ENCODE measurements around the gene SLC9C1. TPM values are rescaled to one million over a fixed set of nuclear protein-coding genes. Genes with fewer than 3 reads are reported as not detected.

SLC9C1 gene
- total and polyA plus RNA-seq, 2 of the 4 experiments (the other 2 are of a cell fraction) = not detected

GRCh38 chr3:112123548-112123947 lies 170.5 kb downstream of the SLC9C1 start:
- no peaks in the 10 kb centered on the region for H3K27me3 ChIP-seq (ENCODE audit: control insufficient read depth, insufficient read depth, low read length)
- no peak overlapping the region for H2AFZ ChIP-seq (replicated peaks; ENCODE audit: low read length, poor library complexity)
- dilution Hi-C loops (cut with HindIII; ENCODE audit: low sequenced_read_pairs, unreplicated experiment) (no loop called here), intact Hi-C loops (cut with micrococcal nuclease) (no loop called here), in situ Hi-C loops (cut with MboI; ENCODE audit: low sequenced_read_pairs) (no loop called here)
- no peak overlapping the region for H3K9ac ChIP-seq (ENCODE audit: low read depth, low read length)
- ChIA-PET POLR2A (ENCODE audit: unreplicated experiment) (no interaction called here), CTCF (no interaction called here)
- H4K8ac ChIP-seq (ENCODE audit: low read depth in 2 of 2, low read length in 2 of 2) = no peak overlapping the region
- no peaks in the 10 kb centered on the region; a peak in 2 of 4 replicates for H3K79me1 ChIP-seq (ENCODE audit: low read depth in 1 of 2, low read length in 2 of 2)
- H3K4me2 ChIP-seq (ENCODE audit: low read depth, low read length) = no peak overlapping the region
- ATAC-seq (ENCODE audit: low read depth) (no peak), DNase-seq (no peak)
- H3K4me1 ChIP-seq (ENCODE audit: control insufficient read depth, insufficient read depth, low read length) = peaks cover 2% of the 10 kb centered on the region; the same call in 1 of the 2 replicates
- no peak overlapping the region for H3K4ac ChIP-seq (ENCODE audit: low read depth, low read length)
- H2AK9ac ChIP-seq (replicated peaks; ENCODE audit: low read depth, low read length, poor library complexity) = no peak overlapping the region
- no peak overlapping the region for H2BK15ac ChIP-seq (ENCODE audit: low read depth, low read length)
- no peak overlapping the region for H2BK120ac ChIP-seq (ENCODE audit: low read depth, low read length)
- no peak overlapping the region for H2BK5ac ChIP-seq (ENCODE audit: low read depth, low read length, poor library complexity, severe bottlenecking)
- no peak overlapping the region for H2AK5ac ChIP-seq (ENCODE audit: low read depth, low read length)
- no peak for TF ChIP-seq RAD21 (IDR thresholded peaks at IDR 0.05; ENCODE audit: low read length)
- no peak for TF ChIP-seq RFX5 (IDR thresholded peaks at IDR 0.05; ENCODE audit: low read depth, low read length)
- TF ChIP-seq CEBPB (IDR thresholded peaks at IDR 0.05; ENCODE audit: low read depth, low read length) = no peak
- TF ChIP-seq CTCF (conservative IDR thresholded peaks at IDR 0.05; ENCODE audit: low read depth, low read length) = no peak
- TF ChIP-seq BHLHE40 (IDR thresholded peaks at IDR 0.05; ENCODE audit: low read depth, low read length) = no peak
- TF ChIP-seq ELK1 (IDR thresholded peaks at IDR 0.05; ENCODE audit: borderline replicate concordance, low read depth, low read length) = no peak
- no peak for TF ChIP-seq MAZ (IDR thresholded peaks at IDR 0.05; ENCODE audit: borderline replicate concordance, low read depth, low read length)
- TF ChIP-seq RCOR1 (IDR thresholded peaks at IDR 0.05; ENCODE audit: insufficient replicate concordance, low read length) = no peak
- no peak for TF ChIP-seq MAFK (IDR thresholded peaks at IDR 0.05; ENCODE audit: low read depth, low read length)
- no peak for TF ChIP-seq FOS (IDR thresholded peaks at IDR 0.05; ENCODE audit: low read depth, low read length)
- no peak for TF ChIP-seq SMC3 (IDR thresholded peaks at IDR 0.05; ENCODE audit: low read depth, low read length)
- no peak for TF ChIP-seq NFE2L2 (IDR thresholded peaks at IDR 0.05; ENCODE audit: low read depth, low read length)
- peaks cover 1% of the 10 kb centered on the region; the same call in 1 of the 2 replicates for H3K36me3 ChIP-seq (ENCODE audit: control insufficient read depth, insufficient read depth, low read length)
- no TSS peak for BruUV-seq (replicated peaks)
- no peak overlapping the region for H3K56ac ChIP-seq (ENCODE audit: extremely low read depth, insufficient read depth, low read length)
- H3K9me1 ChIP-seq (ENCODE audit: insufficient read depth, low read length) = no peaks in the 10 kb centered on the region; the same call in 1 of the 2 replicates
- no peak overlapping the region for H4K5ac ChIP-seq (ENCODE audit: low read depth, low read length)
- H3K9me3 ChIP-seq (ENCODE audit: control insufficient read depth, insufficient read depth, low read length) = no peaks in the 10 kb centered on the region
- WGBS, 2 experiments (ENCODE audit: extremely low coverage in 2 of 2, insufficient read length in 1 of 2) = no CpG with 5 or more reads among the region's 2 CpGs
- H4K20me1 ChIP-seq (ENCODE audit: insufficient read depth, low read length) = no peaks in the 10 kb centered on the region
- no peak overlapping the region for H2BK20ac ChIP-seq (ENCODE audit: low read depth, low read length)
- H3K23ac ChIP-seq (ENCODE audit: low read depth, low read length) = no peak overlapping the region
- no peak overlapping the region for H4K91ac ChIP-seq (ENCODE audit: insufficient read depth, low read depth, low read length)
- H3K14ac ChIP-seq (replicated peaks; ENCODE audit: low read depth, low read length) = no peak overlapping the region
- H3K27ac ChIP-seq (ENCODE audit: insufficient read depth, low read length) = no peak overlapping the region
- no peak overlapping the region for H3K4me3 ChIP-seq (ENCODE audit: insufficient read depth, low read depth, low read length)
- no peak overlapping the region for H3K18ac ChIP-seq (ENCODE audit: low read depth, low read length)

All from IMR-90 (cell line).